ENCODE measurements around the gene PDCD1LG2.

PDCD1LG2 gene

GRCh38 chr9:5563417-5563815 is 53.1 kb downstream of the PDCD1LG2 start:
- no peak for DNase-seq (ENCODE audit: extremely low read depth, low read depth)
- TF ChIP-seq CTCF (IDR thresholded peaks at IDR 0.05; ENCODE audit: low read depth, low read length) = no peak

DNA sequence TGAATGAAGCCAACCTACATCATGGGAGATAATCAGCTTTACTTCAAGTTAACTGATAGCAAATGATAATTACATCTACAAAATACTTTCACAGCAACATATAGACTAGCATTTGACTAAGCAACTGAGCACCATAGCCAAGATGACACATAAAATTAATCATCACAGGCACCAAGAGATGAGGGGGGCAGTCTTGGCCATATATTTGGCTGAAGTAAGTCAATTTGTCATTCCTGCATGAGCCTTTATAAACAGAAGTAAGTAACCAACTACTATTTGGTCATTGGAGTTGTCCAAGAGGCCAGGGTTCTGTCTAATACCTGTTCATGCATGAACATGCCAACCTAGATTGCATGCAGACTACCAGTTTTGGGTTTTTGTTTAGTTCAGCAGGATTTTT is 53.6 kb downstream of the PDCD1LG2 start:
- no peak for TF ChIP-seq CTCF (IDR thresholded peaks at IDR 0.05; ENCODE audit: low read depth, low read length)
- DNase-seq (ENCODE audit: extremely low read depth, low read depth) = no peak

GRCh38 chr9:5566054-5566618 is 55.8 kb downstream of the PDCD1LG2 start:
- DNase-seq (ENCODE audit: extremely low read depth, low read depth) = no peak
- TF ChIP-seq CTCF (IDR thresholded peaks at IDR 0.05; ENCODE audit: low read depth, low read length) = no peak

DNA sequence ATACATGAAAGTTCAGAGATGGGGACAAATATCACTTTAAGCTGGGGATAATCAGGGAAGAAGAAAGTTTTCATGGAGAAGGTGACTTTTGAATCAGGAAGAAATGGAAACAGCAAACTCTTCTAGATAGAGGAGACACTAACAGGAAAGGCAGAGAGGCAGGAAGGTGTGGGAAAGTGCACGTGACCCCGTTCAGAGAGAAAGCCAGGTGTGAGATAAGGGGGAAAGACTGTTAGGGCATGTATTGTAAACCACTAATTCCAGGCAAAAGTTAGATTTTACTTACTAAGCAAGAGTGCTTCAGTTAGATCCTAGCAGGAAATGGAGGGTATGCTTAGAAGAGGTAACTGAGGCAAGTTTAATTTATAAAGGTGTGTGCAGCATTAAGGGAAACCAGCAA is 58.5 kb downstream of the PDCD1LG2 start:
- no peak for DNase-seq (ENCODE audit: extremely low read depth, low read depth)
- TF ChIP-seq CTCF (IDR thresholded peaks at IDR 0.05; ENCODE audit: low read depth, low read length) = no peak

DNA sequence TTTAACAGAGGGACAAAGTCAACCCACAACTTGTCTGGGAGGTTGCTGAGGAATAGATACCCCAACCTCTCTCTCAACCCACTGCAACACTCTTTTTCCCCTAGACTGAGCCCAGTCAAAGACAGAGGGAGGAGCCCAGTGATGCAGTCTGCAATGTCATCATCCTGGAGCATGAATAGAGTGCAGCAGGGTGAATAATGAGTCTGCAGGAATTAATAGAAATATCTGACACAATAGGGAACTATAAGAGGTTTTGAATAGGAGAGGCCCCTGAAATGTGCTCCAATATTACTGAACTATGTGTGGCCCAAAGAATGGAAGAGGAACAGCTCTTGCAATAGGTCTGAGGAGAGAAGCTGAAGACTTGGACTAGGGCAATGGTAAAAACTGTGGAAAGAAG is 59.1 kb downstream of the PDCD1LG2 start:
- TF ChIP-seq CTCF (IDR thresholded peaks at IDR 0.05; ENCODE audit: low read depth, low read length) = no peak
- no peak for DNase-seq (ENCODE audit: extremely low read depth, low read depth)

GRCh38 chr9:5569891-5570290 is 59.6 kb downstream of the PDCD1LG2 start:
- no peak for DNase-seq (ENCODE audit: extremely low read depth, low read depth)
- TF ChIP-seq CTCF (IDR thresholded peaks at IDR 0.05; ENCODE audit: low read depth, low read length) = no peak

DNA sequence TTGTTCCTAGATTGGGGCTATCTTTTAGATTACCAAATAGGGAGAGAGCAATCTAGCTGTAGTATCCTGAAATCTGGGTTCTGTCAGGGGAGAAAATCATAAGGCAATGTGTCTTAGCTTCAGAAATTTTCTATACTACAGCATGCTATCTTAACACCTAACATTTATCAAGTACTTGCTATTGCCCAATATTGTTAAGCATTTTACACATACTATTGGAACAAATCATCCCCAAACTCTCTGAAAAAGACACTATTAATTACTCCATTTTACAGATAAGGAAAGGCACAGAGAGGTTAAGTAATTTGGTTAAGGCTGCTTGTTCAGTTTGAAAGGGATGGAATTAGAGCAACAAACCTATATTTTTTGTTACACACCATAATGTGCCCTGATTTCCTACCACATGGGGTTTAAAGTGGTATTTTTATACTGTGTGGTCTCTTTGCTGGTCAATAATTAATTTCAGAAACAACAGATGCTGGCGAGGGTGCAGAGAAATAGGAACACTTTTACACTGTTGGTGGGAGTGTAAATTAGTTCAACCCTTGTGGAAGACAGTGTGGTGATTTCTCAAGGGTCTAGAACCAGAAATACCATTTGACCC is 61.4 kb downstream of the PDCD1LG2 start:
- DNase-seq (ENCODE audit: extremely low read depth, low read depth) = no peak
- TF ChIP-seq CTCF (IDR thresholded peaks at IDR 0.05; ENCODE audit: low read depth, low read length) = no peak
